ENCODE measurements around the gene PPP2R3B.

PPP2R3B gene

DNA sequence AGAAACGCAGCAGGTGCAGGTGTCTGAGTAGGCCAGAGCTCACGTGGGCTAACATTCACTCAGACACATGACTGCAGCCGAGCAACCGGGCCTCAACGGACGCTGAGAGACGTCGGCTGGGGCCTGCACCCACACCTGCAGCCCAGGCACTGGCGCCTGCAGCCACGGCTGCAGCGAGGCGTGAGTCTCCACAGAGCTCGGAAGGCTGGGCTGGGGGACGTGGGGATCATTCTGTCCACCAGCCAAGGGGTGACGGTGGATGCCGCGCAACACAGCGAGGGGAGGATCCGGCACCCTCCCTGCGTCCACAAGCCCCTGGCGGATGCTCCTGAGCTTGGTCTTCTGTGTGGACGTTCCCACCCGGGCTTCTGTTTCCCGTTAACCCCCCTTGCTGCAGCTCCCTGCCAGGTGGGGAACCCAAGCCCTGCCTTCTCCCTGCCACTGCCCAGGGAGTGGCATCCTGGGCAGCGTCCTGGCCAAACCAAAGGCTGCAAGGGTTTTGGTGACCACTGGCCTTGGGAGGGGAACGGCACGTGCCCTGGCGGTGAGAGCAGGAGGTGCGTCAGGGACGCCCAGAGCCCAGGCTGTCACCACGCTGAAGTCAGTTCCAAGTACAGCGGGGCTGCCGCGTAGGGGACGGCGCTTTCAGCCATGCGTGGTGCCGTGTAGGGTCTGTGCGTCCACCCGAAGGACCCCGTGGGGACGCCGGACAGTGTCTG lies 16.3 kb downstream of the PPP2R3B start:
- Histone ChIP-seq H3K36me3 (ENCODE audit: insufficient read depth, low read length) (no peaks in the 10 kb centered on the region), H3K9me3 (ENCODE audit: control insufficient read depth, insufficient read depth, low read length) (no peaks in the 10 kb centered on the region), H3K4me1 (ENCODE audit: insufficient read depth, low read length) (peaks cover 13% of the 10 kb centered on the region), H3K9ac (ENCODE audit: low read depth, low read length) (no peak overlapping the region)

GRCh38 chrX:369563-370101 lies 17.1 kb downstream of the PPP2R3B start:
- Histone ChIP-seq H3K9ac (ENCODE audit: low read depth, low read length) (no peak overlapping the region), H3K4me1 (ENCODE audit: insufficient read depth, low read length) (peaks cover 11% of the 10 kb centered on the region), H3K9me3 (ENCODE audit: control insufficient read depth, insufficient read depth, low read length) (no peaks in the 10 kb centered on the region), H3K36me3 (ENCODE audit: insufficient read depth, low read length) (no peaks in the 10 kb centered on the region)

DNA sequence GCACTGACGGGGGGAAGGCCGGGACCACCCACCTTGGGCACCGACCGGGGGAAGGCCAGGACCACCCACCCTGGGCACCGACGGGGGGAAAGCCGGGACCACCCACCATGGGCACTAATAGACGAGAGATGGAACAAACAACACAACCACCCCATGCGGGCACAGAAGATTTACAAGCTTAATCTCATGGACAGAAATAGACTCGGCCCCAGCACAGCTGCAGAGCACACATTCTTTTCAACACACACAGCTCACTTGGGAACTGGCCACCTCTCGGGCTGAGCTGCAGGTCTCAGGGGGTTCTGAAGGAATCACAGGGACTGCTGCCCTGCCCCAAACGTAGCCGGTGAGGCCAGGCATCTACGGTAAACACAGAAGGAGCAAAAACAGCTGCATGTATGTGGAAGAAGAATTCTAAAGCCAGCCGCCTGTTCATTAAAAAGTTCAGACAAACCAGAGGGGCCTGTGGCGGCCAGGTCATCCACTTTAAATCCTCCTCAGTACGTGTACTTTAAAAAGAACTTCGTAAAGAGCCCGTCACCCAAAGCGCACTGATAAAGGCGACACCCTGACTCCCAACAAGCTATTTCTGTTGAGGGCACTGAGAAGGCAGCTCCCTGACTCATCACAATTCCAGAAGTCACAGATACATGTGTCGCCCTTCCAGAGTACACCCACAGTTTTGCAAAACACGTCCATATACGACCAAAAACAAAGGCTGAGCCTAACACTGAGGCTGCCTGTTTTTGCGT lies 17.7 kb downstream of the PPP2R3B start:
- Histone ChIP-seq H3K9me3 (ENCODE audit: control insufficient read depth, insufficient read depth, low read length) (no peaks in the 10 kb centered on the region), H3K36me3 (ENCODE audit: insufficient read depth, low read length) (no peaks in the 10 kb centered on the region), H3K9ac (ENCODE audit: low read depth, low read length) (no peak overlapping the region), H3K4me1 (ENCODE audit: insufficient read depth, low read length) (peaks cover 10% of the 10 kb centered on the region)

GRCh38 chrX:367866-368265 lies 18.8 kb downstream of the PPP2R3B start:
- Histone ChIP-seq H3K36me3 (ENCODE audit: insufficient read depth, low read length) (no peaks in the 10 kb centered on the region), H3K9ac (ENCODE audit: low read depth, low read length) (no peak overlapping the region), H3K9me3 (ENCODE audit: control insufficient read depth, insufficient read depth, low read length) (no peaks in the 10 kb centered on the region), H3K4me1 (ENCODE audit: insufficient read depth, low read length) (peaks cover 10% of the 10 kb centered on the region)

DNA sequence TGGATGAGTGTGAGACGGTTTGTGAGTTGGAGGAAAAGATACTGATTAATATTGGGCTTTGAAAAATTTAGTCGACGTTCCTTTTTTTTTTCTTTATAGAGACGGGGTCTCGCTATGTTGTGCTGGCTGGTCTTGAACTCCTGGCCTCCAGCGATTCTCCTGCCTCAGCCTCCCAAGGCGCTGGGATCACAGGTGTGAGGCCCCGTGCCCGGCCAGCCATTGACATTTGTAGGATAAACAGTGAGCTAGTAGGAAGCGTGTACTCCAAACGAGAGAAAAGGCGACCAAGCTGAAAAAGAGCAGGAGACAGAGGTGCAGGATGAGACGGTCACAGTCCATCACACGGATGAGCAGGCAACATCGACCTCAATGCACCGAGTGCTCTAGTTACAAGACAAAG lies 19.4 kb downstream of the PPP2R3B start:
- Histone ChIP-seq H3K9me3 (ENCODE audit: control insufficient read depth, insufficient read depth, low read length) (no peaks in the 10 kb centered on the region), H3K9ac (ENCODE audit: low read depth, low read length) (no peak overlapping the region), H3K36me3 (ENCODE audit: insufficient read depth, low read length) (no peaks in the 10 kb centered on the region), H3K4me1 (ENCODE audit: insufficient read depth, low read length) (peaks cover 10% of the 10 kb centered on the region)

DNA sequence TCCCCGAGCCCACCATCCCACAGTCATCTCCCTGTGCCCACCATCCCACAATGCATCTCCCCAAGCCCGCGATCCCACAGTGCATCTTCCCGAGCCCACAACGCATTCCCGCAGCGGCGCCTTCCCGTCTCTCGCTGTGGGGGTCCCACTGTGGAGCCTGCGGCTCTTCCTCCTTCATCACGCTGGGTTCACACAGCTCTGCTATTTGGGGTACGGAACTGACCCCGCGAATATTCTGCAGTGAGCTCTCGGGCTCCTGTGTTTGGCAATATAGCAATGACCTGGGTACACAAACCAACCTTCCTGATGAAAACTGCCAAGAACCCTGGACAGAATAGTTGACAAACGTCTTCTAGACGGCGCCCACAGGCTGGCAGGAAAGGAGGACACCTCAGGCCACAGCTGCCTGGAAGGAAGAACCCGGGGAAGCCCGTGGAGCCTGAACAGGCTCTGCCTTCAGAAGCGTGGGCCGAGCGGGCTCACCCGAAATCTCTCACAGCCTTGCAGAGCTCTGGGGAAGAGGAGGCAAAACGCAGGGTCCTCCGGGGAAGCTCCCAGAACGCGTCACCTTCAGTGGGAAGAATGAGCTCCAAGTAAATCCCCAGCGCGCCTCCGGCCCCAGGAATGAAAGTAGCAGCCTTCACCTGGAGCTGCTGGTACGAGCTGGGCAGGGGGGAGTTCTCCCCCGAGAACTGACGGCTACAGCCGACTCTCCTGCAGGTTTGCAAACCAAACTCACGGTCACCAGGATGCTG lies 22.9 kb downstream of the PPP2R3B start:
- no peak overlapping the region for H3K9ac ChIP-seq (ENCODE audit: low read depth, low read length)
- no peaks in the 10 kb centered on the region for H3K4me1 ChIP-seq (ENCODE audit: insufficient read depth, low read length)
- peaks cover 4% of the 10 kb centered on the region for H3K36me3 ChIP-seq (ENCODE audit: insufficient read depth, low read length)
- H3K9me3 ChIP-seq (ENCODE audit: control insufficient read depth, insufficient read depth, low read length), result peaks cover 9% of the 10 kb centered on the region

DNA sequence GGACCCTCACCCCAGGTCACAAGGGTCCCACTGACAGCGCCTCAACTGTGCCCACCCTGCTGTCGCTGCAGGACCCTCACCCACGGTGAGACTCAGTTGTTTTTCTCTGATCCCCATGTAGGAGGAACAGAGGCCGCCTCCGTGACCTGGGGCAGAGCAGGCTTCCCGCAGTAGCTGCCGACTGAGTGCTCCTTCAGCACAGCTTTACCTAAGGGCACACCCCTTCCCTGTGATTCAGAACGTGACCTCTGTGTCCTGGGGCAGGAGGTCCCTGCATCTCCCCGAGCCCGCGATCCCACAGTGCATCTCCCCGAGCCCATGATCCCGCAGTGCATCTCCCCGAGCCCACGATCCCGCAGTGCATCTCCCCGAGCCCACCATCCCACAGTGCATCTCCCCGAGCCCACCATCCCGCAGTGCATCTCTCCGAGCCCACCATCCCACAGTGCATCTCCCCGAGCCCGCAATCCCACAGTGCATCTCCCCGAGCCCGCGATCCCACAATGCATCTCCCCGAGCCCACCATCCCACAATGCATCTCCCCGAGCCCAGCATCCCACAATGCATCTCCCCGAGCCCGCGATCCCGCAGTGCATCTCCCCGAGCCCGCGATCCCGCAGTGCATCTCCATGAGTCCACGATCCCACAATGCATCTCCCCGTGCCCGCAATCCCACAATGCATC lies 23.6 kb downstream of the PPP2R3B start:
- H3K9me3 ChIP-seq (ENCODE audit: control insufficient read depth, insufficient read depth, low read length), result peaks cover 9% of the 10 kb centered on the region
- peaks cover 4% of the 10 kb centered on the region for H3K36me3 ChIP-seq (ENCODE audit: insufficient read depth, low read length)
- H3K9ac ChIP-seq (ENCODE audit: low read depth, low read length), result no peak overlapping the region
- H3K4me1 ChIP-seq (ENCODE audit: insufficient read depth, low read length), result no peaks in the 10 kb centered on the region; the same call in 1 of the 2 replicates

- H3K36me3 ChIP-seq (ENCODE audit: insufficient read depth, low read length), result peaks cover 4% of the 10 kb centered on the region
- H3K9ac ChIP-seq (ENCODE audit: low read depth, low read length), result no peak overlapping the region
- H3K9me3 ChIP-seq (ENCODE audit: control insufficient read depth, insufficient read depth, low read length), result peaks cover 9% of the 10 kb centered on the region
- H3K4me1 ChIP-seq (ENCODE audit: insufficient read depth, low read length), result no peaks in the 10 kb centered on the region; the same call in 1 of the 2 replicates
Observed at GRCh38 chrX:362351-362750, 24.4 kb downstream of the PPP2R3B start.

GRCh38 chrX:361231-362145 lies 25.2 kb downstream of the PPP2R3B start:
- Histone ChIP-seq H3K4me1 (ENCODE audit: insufficient read depth, low read length) (no peaks in the 10 kb centered on the region; the same call in 1 of the 2 replicates), H3K9me3 (ENCODE audit: control insufficient read depth, insufficient read depth, low read length) (peaks cover 9% of the 10 kb centered on the region), H3K9ac (ENCODE audit: low read depth, low read length) (no peak overlapping the region), H3K36me3 (ENCODE audit: insufficient read depth, low read length) (peaks cover 4% of the 10 kb centered on the region)

- H3K9me3 ChIP-seq (ENCODE audit: control insufficient read depth, insufficient read depth, low read length), result peaks cover 9% of the 10 kb centered on the region
- H3K36me3 ChIP-seq (ENCODE audit: insufficient read depth, low read length), result peaks cover 6% of the 10 kb centered on the region
- H3K4me1 ChIP-seq (ENCODE audit: insufficient read depth, low read length), result no peaks in the 10 kb centered on the region; the same call in 1 of the 2 replicates
- H3K9ac ChIP-seq (ENCODE audit: low read depth, low read length), result no peak overlapping the region
Observed at GRCh38 chrX:360496-361150, 26.1 kb downstream of the PPP2R3B start.

DNA sequence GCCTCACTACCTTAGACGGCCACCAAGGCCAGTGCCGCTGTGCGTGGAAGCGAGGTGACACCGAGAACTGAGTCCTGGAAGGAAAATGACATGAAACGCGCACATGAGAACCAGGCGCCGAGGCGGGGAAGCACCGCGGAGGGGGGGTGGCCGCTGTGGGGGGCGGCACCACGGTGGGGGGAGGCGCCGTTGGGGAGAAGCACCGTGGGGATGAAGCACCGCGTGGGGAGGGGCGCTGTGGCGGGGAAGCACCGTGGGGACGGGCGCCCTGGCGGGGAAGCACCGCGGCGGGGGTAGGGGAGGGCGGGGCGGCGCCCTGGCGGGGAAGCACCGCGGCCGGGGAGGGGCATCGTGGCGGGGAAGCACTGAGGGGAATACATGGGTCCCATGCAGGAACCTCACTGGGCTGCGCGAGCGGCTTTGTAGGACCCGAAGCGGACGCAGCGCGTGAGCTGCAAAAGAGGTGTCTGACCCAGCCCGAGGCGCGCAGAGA lies 28.0 kb downstream of the PPP2R3B start:
- peaks cover 9% of the 10 kb centered on the region for H3K9me3 ChIP-seq (ENCODE audit: control insufficient read depth, insufficient read depth, low read length)
- H3K4me1 ChIP-seq (ENCODE audit: insufficient read depth, low read length), result no peaks in the 10 kb centered on the region; the same call in 1 of the 2 replicates
- peaks cover 6% of the 10 kb centered on the region for H3K36me3 ChIP-seq (ENCODE audit: insufficient read depth, low read length)
- H3K9ac ChIP-seq (ENCODE audit: low read depth, low read length), result no peak overlapping the region

GRCh38 chrX:357693-358471 lies 28.8 kb downstream of the PPP2R3B start:
- no peaks in the 10 kb centered on the region; the same call in 1 of the 2 replicates for H3K4me1 ChIP-seq (ENCODE audit: insufficient read depth, low read length)
- no peak overlapping the region for H3K9ac ChIP-seq (ENCODE audit: low read depth, low read length)
- peaks cover 6% of the 10 kb centered on the region for H3K36me3 ChIP-seq (ENCODE audit: insufficient read depth, low read length)
- H3K9me3 ChIP-seq (ENCODE audit: control insufficient read depth, insufficient read depth, low read length), result peaks cover 9% of the 10 kb centered on the region
